Erythroblast (primary cell): ENCODE measurements around the gene INSYN2B.

Experiments
- GATA1 ChIP-seq: IDR thresholded peaks from 2 replicates; pipeline ENCODE4 v1.6.1; 2011; ENCODE audit warnings: low read depth, mild to moderate bottlenecking, control low read depth, low read length, moderate library complexity
- POLR2A ChIP-seq: IDR thresholded peaks from 2 replicates; pipeline ENCODE4 v1.6.1; 2011; ENCODE audit warnings: mild to moderate bottlenecking, low read length

GRCh38 chr5:169860585-169860984 lies 119.7 kb downstream of the INSYN2B start:
- TF ChIP-seq POLR2A (no peak), GATA1 (no peak)
